ENCODE data around the gene CAST.

DNA sequence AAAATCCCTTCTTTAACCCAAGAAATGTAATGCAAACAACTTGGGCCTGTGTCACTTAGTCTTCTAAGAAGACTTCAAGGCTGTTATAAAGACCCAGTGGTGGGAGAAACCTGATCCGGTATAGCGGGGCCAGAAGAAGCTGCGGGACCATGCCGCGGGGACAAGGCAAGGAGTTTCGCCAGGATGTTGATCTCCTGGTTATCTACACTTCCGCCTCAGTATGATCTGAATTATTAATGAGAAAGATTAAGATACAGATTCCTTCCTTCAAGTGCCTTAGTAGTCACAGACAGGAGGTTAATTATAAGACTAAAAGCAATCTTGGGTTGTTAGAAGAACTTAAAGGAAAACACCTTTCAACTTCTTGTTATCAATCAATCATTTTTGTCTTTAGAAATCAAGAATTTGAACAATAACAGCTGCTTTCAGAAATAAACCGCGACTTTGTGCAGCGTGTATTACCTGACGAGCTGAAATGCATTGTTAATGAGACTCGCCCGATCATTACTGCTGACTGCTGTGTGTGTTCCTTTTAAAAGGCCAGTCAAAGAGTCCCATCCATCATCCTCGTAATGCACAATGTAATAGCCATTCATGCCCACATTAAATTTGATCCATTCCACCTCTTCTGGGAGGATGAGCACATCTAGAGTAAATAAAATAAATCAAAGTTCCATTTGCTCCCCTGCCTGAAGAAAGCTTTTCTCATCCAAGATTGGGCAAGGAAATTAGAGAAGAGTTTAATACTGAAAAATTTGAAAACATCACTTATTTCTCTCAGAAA lies 123.3 kb downstream of the CAST start:
- TF ChIP-seq, protein P1, sequence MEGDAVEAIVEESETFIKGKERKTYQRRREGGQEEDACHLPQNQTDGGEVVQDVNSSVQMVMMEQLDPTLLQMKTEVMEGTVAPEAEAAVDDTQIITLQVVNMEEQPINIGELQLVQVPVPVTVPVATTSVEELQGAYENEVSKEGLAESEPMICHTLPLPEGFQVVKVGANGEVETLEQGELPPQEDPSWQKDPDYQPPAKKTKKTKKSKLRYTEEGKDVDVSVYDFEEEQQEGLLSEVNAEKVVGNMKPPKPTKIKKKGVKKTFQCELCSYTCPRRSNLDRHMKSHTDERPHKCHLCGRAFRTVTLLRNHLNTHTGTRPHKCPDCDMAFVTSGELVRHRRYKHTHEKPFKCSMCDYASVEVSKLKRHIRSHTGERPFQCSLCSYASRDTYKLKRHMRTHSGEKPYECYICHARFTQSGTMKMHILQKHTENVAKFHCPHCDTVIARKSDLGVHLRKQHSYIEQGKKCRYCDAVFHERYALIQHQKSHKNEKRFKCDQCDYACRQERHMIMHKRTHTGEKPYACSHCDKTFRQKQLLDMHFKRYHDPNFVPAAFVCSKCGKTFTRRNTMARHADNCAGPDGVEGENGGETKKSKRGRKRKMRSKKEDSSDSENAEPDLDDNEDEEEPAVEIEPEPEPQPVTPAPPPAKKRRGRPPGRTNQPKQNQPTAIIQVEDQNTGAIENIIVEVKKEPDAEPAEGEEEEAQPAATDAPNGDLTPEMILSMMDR (IDR thresholded peaks at IDR 0.05): no peak
- no peak for TF ChIP-seq POLR2A (IDR thresholded peaks at IDR 0.05)

Measured in suprapubic skin (tissue), 3 donors.